Mucosa of descending colon (tissue), 3 donors: Measurements from ENCODE around the gene DCX. TPM values are rescaled to one million over a fixed set of nuclear protein-coding genes. Genes with fewer than 3 reads are reported as not detected.
A peak's percentile ranks its signal among the peaks of the same experiment; 100 is the strongest.

Source experiments
- ATAC-seq: fragments of 200-7000 bp; cut with Tn5 transposase; one replicate; pipeline ENCODE4 v1.9.1; 2020; ENCODE audit warnings: mild to moderate bottlenecking, moderate library complexity
- DNase-seq, 3 donors: peaks; one replicate each; pipeline ENCODE4 v3.0.0-alpha.2; 2020
- H3K36me3 ChIP-seq: fragments of 200-600 bp; one replicate; pipeline ENCODE4 v1.8.0; 2021; ENCODE audit warnings: low read depth, mild to moderate bottlenecking
- H3K4me1 ChIP-seq: fragments of 200-600 bp; one replicate; pipeline ENCODE4 v1.8.0; 2021; ENCODE audit warnings: low read depth, mild to moderate bottlenecking
- H3K4me3 ChIP-seq: fragments of 200-600 bp; one replicate; pipeline ENCODE4 v1.8.0; 2021; ENCODE audit warnings: mild to moderate bottlenecking
- H3K9me3 ChIP-seq: fragments of 200-600 bp; one replicate; pipeline ENCODE4 v1.8.0; 2021; ENCODE audit warnings: mild to moderate bottlenecking
- CTCF ChIP-seq: fragments of 200-600 bp; IDR thresholded peaks from one replicate; pipeline ENCODE4 v1.8.0; 2022; ENCODE audit warnings: antibody characterized with exemption, mild to moderate bottlenecking
- intact Hi-C, 2 donors: fragments of 100-400 bp; cut with DNase I in 1 of 2; cut with micrococcal nuclease in 1 of 2; formaldehyde crosslinking; loops; one replicate each; pipeline versions ENCODE4 v1.11.0 to v1.11.1; 2022; cut with DNase I, micrococcal nuclease
- long read RNA-seq, 2 donors: library from polyadenylated mRNA; unstranded; transcript quantifications; one replicate each; pipeline ENCODE4 v2.0.0, GENCODE V29; 2019 to 2021
- total RNA-seq, 3 donors: library from RNA; stranded (reverse); fragmentation: NEBNext Ultra II Directional in 2 of 3; extraction: Animal tissue kit (Norgen Biotek cat#: 25700) in 2 of 3; gene quantifications; one replicate each; pipeline versions ENCODE4 v1.2.1 to v1.2.4, GENCODE V29; 2021 to 2023
- donor health status: DM: no; HTN: no; CAD: no; lungs with moderate emphysema.
- donor health status: DM: no; HTN: no; CAD: no.
- donor health status: DM: no; HTN: yes; CAD: no.

DCX gene
- total RNA-seq, result under 1 TPM in 1 of 3 donors, not detected in 2; 0.22 TPM
- long read RNA-seq, donor 1, result 0 reads
- long read RNA-seq, donor 2, result 0 reads

- ATAC-seq (no peak), DNase-seq (no peak)
- Histone ChIP-seq H3K36me3 (no peaks in the 10 kb centered on the region), H3K9me3 (no peaks in the 10 kb centered on the region), H3K4me3 (no peak within 1 kb of the TSS), H3K4me1 (no peaks in the 10 kb centered on the region)
- intact Hi-C loops, result no loop called here
- TF ChIP-seq CTCF, result no peak
These were observed at the start of gene DCX for GRCh38 chrX:111411983-111412382. Gene DCX (minus strand): TSS chrX:111412192. CDS start chrX:111410398, 1,794 bp downstream.

GRCh38 chrX:111460607-111461006, 48.6 kb upstream of the DCX start:
- H3K4me1 ChIP-seq, result no peaks in the 10 kb centered on the region
- no peaks in the 10 kb centered on the region for H3K9me3 ChIP-seq
- no peaks in the 10 kb centered on the region for H3K36me3 ChIP-seq
- no peak overlapping the region for H3K4me3 ChIP-seq
- ATAC-seq (no peak), DNase-seq (no peak)
- intact Hi-C loops, result no loop called here
- TF ChIP-seq CTCF, result no peak

GRCh38 chrX:111447298-111447697, 35.3 kb upstream of the DCX start:
- ATAC-seq, result no peak

GRCh38 chrX:111445485-111445884, 33.5 kb upstream of the DCX start:
- intact Hi-C loops, result loop anchor here in 1 of 2 donors (10.0 kb wide), 1 partner anchor 181 kb away; no protein-coding TSS in a partner anchor
- Histone ChIP-seq H3K9me3 (no peaks in the 10 kb centered on the region), H3K36me3 (no peaks in the 10 kb centered on the region), H3K4me1 (no peaks in the 10 kb centered on the region), H3K4me3 (no peak overlapping the region)
- ATAC-seq (peak; percentile 25), DNase-seq (no peak)
- no peak for TF ChIP-seq CTCF

More at GRCh38 chrX:111447298-111447697, 35.3 kb upstream of the DCX start:
- H3K4me3 ChIP-seq, result no peak overlapping the region
- no peaks in the 10 kb centered on the region for H3K36me3 ChIP-seq
- H3K9me3 ChIP-seq, result no peaks in the 10 kb centered on the region
- H3K4me1 ChIP-seq, result no peaks in the 10 kb centered on the region
- intact Hi-C loops, result loop anchor here in 1 of 2 donors (10.0 kb wide), 1 partner anchor 182 kb away; no protein-coding TSS in a partner anchor
- TF ChIP-seq CTCF, result no peak
- DNase-seq, result no peak

- no peak for DNase-seq
- intact Hi-C loops, result loop anchor here in 1 of 2 donors (10.0 kb wide), 1 partner anchor 180 kb away; no protein-coding TSS in a partner anchor
- no peaks in the 10 kb centered on the region for H3K4me1 ChIP-seq
- no peak overlapping the region for H3K4me3 ChIP-seq
- H3K36me3 ChIP-seq, result no peaks in the 10 kb centered on the region
- TF ChIP-seq CTCF, result no peak
- H3K9me3 ChIP-seq, result no peaks in the 10 kb centered on the region
- no peak for ATAC-seq
These were observed 32.9 kb upstream of the DCX start for GRCh38 chrX:111444881-111445280.

GRCh38 chrX:111443946-111444345, 32.0 kb upstream of the DCX start:
- DNase-seq, result no peak

More at GRCh38 chrX:111443946-111444345, 32.0 kb upstream of the DCX start:
- no peak overlapping the region for H3K4me3 ChIP-seq
- no peaks in the 10 kb centered on the region for H3K36me3 ChIP-seq
- H3K9me3 ChIP-seq, result no peaks in the 10 kb centered on the region
- H3K4me1 ChIP-seq, result no peaks in the 10 kb centered on the region
- TF ChIP-seq CTCF, result no peak
- intact Hi-C loops, result loop anchor here in 1 of 2 donors (10.0 kb wide), 1 partner anchor 179 kb away; no protein-coding TSS in a partner anchor
- ATAC-seq, result no peak
